Panc1 (cell line): ENCODE data around the gene LPIN3. TPM values are rescaled to one million over a fixed set of nuclear protein-coding genes. Genes with fewer than 3 reads are reported as not detected.

ENCODE experiments used
- ATAC-seq: fragments of 200-7000 bp; cut with Tn5 transposase; 2 replicates; pipeline ENCODE4 v1.9.1; 2020; ENCODE audit warnings: mild to moderate bottlenecking, moderate library complexity
- BruUV-seq: library from RNA; stranded (reverse); fragments of 400-500 nt; replicated peaks from 2 replicates; lab custom pipeline; 2021; lab: Mats Ljungman, UMichigan
- CTCF ChIA-PET: fragments of 300-600 bp; sonication (Branson Sonifier 250); formaldehyde crosslinking; loops from one replicate; lab custom pipeline; 2022; ENCODE audit warnings: antibody characterized with exemption; lab: Charles Lee
- POLR2A ChIA-PET: fragments of 300-600 bp; sonication (Branson Sonifier 250); formaldehyde crosslinking; loops from one replicate; lab custom pipeline; 2022; ENCODE audit warnings: antibody characterized with exemption; lab: Charles Lee
- DNase-seq: peaks from one replicate; pipeline ENCODE4 v3.0.0-alpha.2; 2010; ENCODE audit warnings: low read depth, low spot score
- H3K27ac ChIP-seq: 2 replicates; pipeline ENCODE4 v1.5.1; 2011; ENCODE audit warnings: mild to moderate bottlenecking, low read length, inconsistent platforms
- H3K27me3 ChIP-seq: fragments of 200-500 bp; sonication (Bioruptor generic); 2 replicates; pipeline ENCODE4 v1.6.0; 2014; ENCODE audit warnings: low read length, inconsistent platforms; ENCODE audit not compliant: control insufficient read depth, insufficient read depth
- H3K36me3 ChIP-seq: fragments of 200-500 bp; sonication (Bioruptor generic); 2 replicates; pipeline ENCODE4 v1.5.1; 2014; ENCODE audit warnings: inconsistent platforms, mild to moderate bottlenecking, low read length, moderate library complexity; ENCODE audit not compliant: control insufficient read depth, insufficient read depth
- H3K4me1 ChIP-seq: 2 replicates; pipeline ENCODE4 v1.5.1; 2011; ENCODE audit warnings: inconsistent platforms, mild to moderate bottlenecking, low read length, moderate library complexity; ENCODE audit not compliant: control insufficient read depth, insufficient read depth
- H3K4me3 ChIP-seq, 2 experiments: 2 replicates each; pipeline ENCODE4 v1.5.1; 2011 to 2012; ENCODE audit warnings: low read depth in 2 of 2, low read length in 2 of 2, mild to moderate bottlenecking in 2 of 2, inconsistent platforms in 1 of 2, moderate library complexity in 1 of 2
- H3K9me3 ChIP-seq: fragments of 200-500 bp; sonication (Bioruptor generic); 2 replicates; pipeline ENCODE4 v1.5.1; 2014; ENCODE audit warnings: low read depth, mild to moderate bottlenecking, inconsistent platforms, low read length, moderate library complexity; ENCODE audit not compliant: control insufficient read depth, insufficient read depth
- CTCF ChIP-seq: fragments of 450-650 bp; IDR thresholded peaks from 2 replicates; pipeline ENCODE4 v1.5.1; 2017; ENCODE audit warnings: mild to moderate bottlenecking
- POLR2AphosphoS5 ChIP-seq: IDR thresholded peaks from 2 replicates; pipeline ENCODE4 v1.6.1; 2012; ENCODE audit warnings: mild to moderate bottlenecking, low read depth, low read length, moderate library complexity
- REST ChIP-seq, 2 experiments: IDR thresholded peaks; 2 replicates each; pipeline ENCODE4 v1.6.1; 2011 to 2012; ENCODE audit warnings: low read depth in 2 of 2, control low read depth in 1 of 2, low read length in 1 of 2, mild to moderate bottlenecking in 1 of 2, moderate library complexity in 1 of 2; ENCODE audit not compliant: insufficient read depth in 1 of 2
- SIN3A ChIP-seq: IDR thresholded peaks from 2 replicates; pipeline ENCODE4 v1.6.1; 2012; ENCODE audit warnings: low read depth, mild to moderate bottlenecking, low read length, moderate library complexity, borderline replicate concordance; ENCODE audit not compliant: insufficient read depth
- TCF7L2 ChIP-seq: IDR thresholded peaks from 2 replicates; pipeline ENCODE4 v1.6.1; 2011; ENCODE audit warnings: mild to moderate bottlenecking, low read depth, low read length, inconsistent platforms
- in situ Hi-C: cut with HindIII; loops from 2 replicates; pipeline ENCODE4 v1.10.0; 2016; ENCODE audit warnings: low sequenced_read_pairs, low pct_unique_long_range_greater_than_20kb
- intact Hi-C: fragments of 100-400 bp; cut with micrococcal nuclease; formaldehyde crosslinking; loops from one replicate; pipeline ENCODE4 v1.10.0; 2022; ENCODE audit not compliant: unreplicated experiment
- total RNA-seq: library from RNA; stranded (reverse); gene quantifications from one replicate; pipeline ENCODE4 v1.2.1, GENCODE V29; 2021; ENCODE audit not compliant: unreplicated experiment

LPIN3 gene
- total RNA-seq, 1 experiment from 2014 or later, result 21.0 TPM

GRCh38 chr20:41355598-41356203, 15.1 kb downstream of the LPIN3 start:
- Histone ChIP-seq H3K27me3 (no peaks in the 10 kb centered on the region), H3K36me3 (no peaks in the 10 kb centered on the region), H3K9me3 (no peaks in the 10 kb centered on the region), H3K4me3 (no peak overlapping the region), H3K4me1 (no peaks in the 10 kb centered on the region), H3K27ac (no peak overlapping the region)
- DNase-seq, result no peak
- BruUV-seq, result no TSS peak
- ATAC-seq, result no peak
- POLR2A ChIA-PET, result no interaction called here
- intact Hi-C loops (no loop called here), in situ Hi-C loops (no loop called here)
- CTCF ChIA-PET, result no interaction called here
- TF ChIP-seq SIN3A (no peak), CTCF (no peak), TCF7L2 (no peak), POLR2AphosphoS5 (no peak), REST (IDR thresholded peaks at IDR 0.05; ENCODE audit: insufficient read depth in 1 of 2, low read depth in 2 of 2, low read length in 1 of 2) (no peak)

- H3K36me3 ChIP-seq, result no peaks in the 10 kb centered on the region
- no peak overlapping the region for H3K4me3 ChIP-seq
- TF ChIP-seq POLR2AphosphoS5 (no peak), TCF7L2 (no peak), CTCF (no peak), SIN3A (no peak), REST (IDR thresholded peaks at IDR 0.05; ENCODE audit: insufficient read depth in 1 of 2, low read depth in 2 of 2, low read length in 1 of 2) (no peak)
- no peaks in the 10 kb centered on the region for H3K27me3 ChIP-seq
- intact Hi-C loops, result no loop called here
- in situ Hi-C loops, result no loop called here
- ATAC-seq, result no peak
- DNase-seq, result no peak
- BruUV-seq, result no TSS peak
- H3K27ac ChIP-seq, result no peak overlapping the region
- ChIA-PET CTCF (interaction anchor here (0.8 kb wide), 1 partner anchor 16 kb away, joined by 3 read pairs; the partner anchor contains the start of gene LPIN3), POLR2A (no interaction called here)
- no peaks in the 10 kb centered on the region for H3K9me3 ChIP-seq
- no peaks in the 10 kb centered on the region for H3K4me1 ChIP-seq
These were observed 16.3 kb downstream of the LPIN3 start for GRCh38 chr20:41356951-41357350.
